ENCODE results near the gene ARPC1A. TPM values are rescaled to one million over a fixed set of nuclear protein-coding genes. Genes with fewer than 3 reads are reported as not detected.

The ARPC1A gene
- total RNA-seq, 2 donors from 2014 or later = 150 to 154 TPM

GRCh38 chr7:99293650-99294049 lies 32.0 kb upstream of the ARPC1A start:
- Mint-ChIP-seq H3K4me1 (no peaks in the 10 kb centered on the region), H3K9me3 (no peaks in the 10 kb centered on the region), H3K27me3 (ENCODE audit: insufficient read depth) (no peaks in the 10 kb centered on the region), H3K4me3 (no peak overlapping the region), H3K27ac (no peak overlapping the region), H3K36me3 (ENCODE audit: low read depth) (no peaks in the 10 kb centered on the region)
- Histone ChIP-seq H3K9ac (ENCODE audit: extremely low read depth, low read length, poor library complexity, severe bottlenecking) (no peak overlapping the region), H3K27ac (ENCODE audit: low read depth, low read length) (no peak overlapping the region), H3K36me3 (ENCODE audit: control insufficient read depth, insufficient read depth, low read length) (no peaks in the 10 kb centered on the region), H3K4me1 (ENCODE audit: control insufficient read depth, insufficient read depth, low read length) (no peaks in the 10 kb centered on the region), H3K27me3 (ENCODE audit: control insufficient read depth, insufficient read depth, low read length, poor library complexity, severe bottlenecking) (no peaks in the 10 kb centered on the region), H3K9me3 (ENCODE audit: control insufficient read depth, low read length) (no peaks in the 10 kb centered on the region), H3K4me3 (ENCODE audit: low read length) (no peak overlapping the region)
- TF ChIP-seq CTCF (conservative IDR thresholded peaks at IDR 0.05) = no peak
- WGBS, 2 experiments (ENCODE audit: insufficient coverage in 1 of 2, insufficient read length in 1 of 2) = 75 to 86% methylated on average over 2 to 4 of the region's 4 CpGs
- DNase-seq = no peak

GRCh38 chr7:99296471-99296870 lies 29.2 kb upstream of the ARPC1A start:
- Histone ChIP-seq H3K4me1 (ENCODE audit: control insufficient read depth, insufficient read depth, low read length) (no peaks in the 10 kb centered on the region), H3K9me3 (ENCODE audit: control insufficient read depth, low read length) (no peaks in the 10 kb centered on the region), H3K27me3 (ENCODE audit: control insufficient read depth, insufficient read depth, low read length, poor library complexity, severe bottlenecking) (no peaks in the 10 kb centered on the region), H3K4me3 (ENCODE audit: low read length) (no peak overlapping the region), H3K9ac (ENCODE audit: extremely low read depth, low read length, poor library complexity, severe bottlenecking) (no peak overlapping the region), H3K27ac (ENCODE audit: low read depth, low read length) (no peak overlapping the region), H3K36me3 (ENCODE audit: control insufficient read depth, insufficient read depth, low read length) (no peaks in the 10 kb centered on the region)
- TF ChIP-seq CTCF (conservative IDR thresholded peaks at IDR 0.05) = peak; percentile 46
- H3K9me3 Mint-ChIP-seq = no peaks in the 10 kb centered on the region
- no peaks in the 10 kb centered on the region for H3K36me3 Mint-ChIP-seq (ENCODE audit: low read depth)
- no peak overlapping the region for H3K4me3 Mint-ChIP-seq
- no peaks in the 10 kb centered on the region for H3K27me3 Mint-ChIP-seq (ENCODE audit: insufficient read depth)
- H3K4me1 Mint-ChIP-seq = no peaks in the 10 kb centered on the region
- H3K27ac Mint-ChIP-seq = no peak overlapping the region
- WGBS, 2 experiments (ENCODE audit: insufficient coverage in 1 of 2, insufficient read length in 1 of 2) = 92 to 95% methylated on average over 4 to 5 of the region's 5 CpGs
- peak; percentile 63 for DNase-seq

- DNase-seq = no peak
- 91 to 92% methylated on average over 19 of the region's 19 CpGs for WGBS, 2 experiments (ENCODE audit: insufficient coverage in 1 of 2, insufficient read length in 1 of 2)
- no peaks in the 10 kb centered on the region for H3K9me3 Mint-ChIP-seq
- no peaks in the 10 kb centered on the region for H3K36me3 Mint-ChIP-seq (ENCODE audit: low read depth)
- TF ChIP-seq CTCF (conservative IDR thresholded peaks at IDR 0.05) = no peak
- no peaks in the 10 kb centered on the region for H3K27me3 ChIP-seq (ENCODE audit: control insufficient read depth, insufficient read depth, low read length, poor library complexity, severe bottlenecking)
- H3K4me1 Mint-ChIP-seq = no peaks in the 10 kb centered on the region
- H3K4me3 ChIP-seq (ENCODE audit: low read length) = no peak overlapping the region
- no peaks in the 10 kb centered on the region for H3K4me1 ChIP-seq (ENCODE audit: control insufficient read depth, insufficient read depth, low read length)
- no peak overlapping the region for H3K27ac Mint-ChIP-seq
- H3K27me3 Mint-ChIP-seq (ENCODE audit: insufficient read depth) = peaks cover 3% of the 10 kb centered on the region
- no peaks in the 10 kb centered on the region for H3K9me3 ChIP-seq (ENCODE audit: control insufficient read depth, low read length)
- no peak overlapping the region for H3K4me3 Mint-ChIP-seq
- no peaks in the 10 kb centered on the region for H3K36me3 ChIP-seq (ENCODE audit: control insufficient read depth, insufficient read depth, low read length)
- no peak overlapping the region for H3K27ac ChIP-seq (ENCODE audit: low read depth, low read length)
- no peak overlapping the region for H3K9ac ChIP-seq (ENCODE audit: extremely low read depth, low read length, poor library complexity, severe bottlenecking)
These were observed 24.2 kb upstream of the ARPC1A start for GRCh38 chr7:99301496-99301895.
